ENCODE results near the gene CLEC1B.

DNA sequence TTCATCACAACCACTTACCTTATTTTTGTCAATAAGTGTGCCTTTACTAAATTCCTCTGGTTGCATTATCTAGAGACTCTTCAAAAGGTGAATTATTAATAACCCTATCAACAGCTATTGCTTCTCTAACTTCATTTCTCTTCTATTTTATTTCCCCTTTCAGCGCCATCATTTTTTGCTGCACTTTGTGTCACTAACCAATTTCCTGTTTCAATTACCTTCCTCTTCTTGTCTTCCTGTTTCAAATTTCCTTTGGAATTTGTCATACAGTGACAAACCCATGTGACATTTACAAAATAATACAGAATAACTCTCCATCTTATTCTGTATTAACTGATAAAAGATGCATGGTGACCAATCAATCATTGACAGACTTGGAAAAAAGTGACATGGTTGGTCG is 54.5 kb downstream of the CLEC1B start:
- no peak for TF ChIP-seq POLR2A (IDR thresholded peaks at IDR 0.05)
- TF ChIP-seq, protein P1, sequence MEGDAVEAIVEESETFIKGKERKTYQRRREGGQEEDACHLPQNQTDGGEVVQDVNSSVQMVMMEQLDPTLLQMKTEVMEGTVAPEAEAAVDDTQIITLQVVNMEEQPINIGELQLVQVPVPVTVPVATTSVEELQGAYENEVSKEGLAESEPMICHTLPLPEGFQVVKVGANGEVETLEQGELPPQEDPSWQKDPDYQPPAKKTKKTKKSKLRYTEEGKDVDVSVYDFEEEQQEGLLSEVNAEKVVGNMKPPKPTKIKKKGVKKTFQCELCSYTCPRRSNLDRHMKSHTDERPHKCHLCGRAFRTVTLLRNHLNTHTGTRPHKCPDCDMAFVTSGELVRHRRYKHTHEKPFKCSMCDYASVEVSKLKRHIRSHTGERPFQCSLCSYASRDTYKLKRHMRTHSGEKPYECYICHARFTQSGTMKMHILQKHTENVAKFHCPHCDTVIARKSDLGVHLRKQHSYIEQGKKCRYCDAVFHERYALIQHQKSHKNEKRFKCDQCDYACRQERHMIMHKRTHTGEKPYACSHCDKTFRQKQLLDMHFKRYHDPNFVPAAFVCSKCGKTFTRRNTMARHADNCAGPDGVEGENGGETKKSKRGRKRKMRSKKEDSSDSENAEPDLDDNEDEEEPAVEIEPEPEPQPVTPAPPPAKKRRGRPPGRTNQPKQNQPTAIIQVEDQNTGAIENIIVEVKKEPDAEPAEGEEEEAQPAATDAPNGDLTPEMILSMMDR (IDR thresholded peaks at IDR 0.05), result no peak
